GM06990 (cell line): ENCODE data around the gene POMP.
A peak's percentile ranks its signal among the peaks of the same experiment; 100 is the strongest.

Experiments
- DNase-seq: peaks from one replicate; pipeline ENCODE4 v3.0.0-alpha.2; 2011; ENCODE audit not compliant: insufficient read length; ENCODE audit errors: extremely low read depth
- H3K27me3 ChIP-seq: replicated peaks from 2 replicates; pipeline ENCODE4 v1.6.0; 2011; ENCODE audit warnings: low read length; ENCODE audit not compliant: control insufficient read depth, insufficient read depth
- H3K36me3 ChIP-seq: 2 replicates; pipeline ENCODE4 v1.5.1; 2011; ENCODE audit warnings: low read length; ENCODE audit not compliant: control insufficient read depth, insufficient read depth
- H3K4me3 ChIP-seq: replicated peaks from 2 replicates; pipeline ENCODE4 v1.5.1; 2011; ENCODE audit warnings: low read depth, mild to moderate bottlenecking, control low read depth, low read length
- TF ChIP-seq, protein P1 (sequence below): IDR thresholded peaks from 2 replicates; pipeline ENCODE4 v1.5.1; 2011; ENCODE audit warnings: low read length, control low read depth, mild to moderate bottlenecking, inconsistent platforms; ENCODE audit not compliant: insufficient read depth, poor library complexity, severe bottlenecking

POMP gene

DNA sequence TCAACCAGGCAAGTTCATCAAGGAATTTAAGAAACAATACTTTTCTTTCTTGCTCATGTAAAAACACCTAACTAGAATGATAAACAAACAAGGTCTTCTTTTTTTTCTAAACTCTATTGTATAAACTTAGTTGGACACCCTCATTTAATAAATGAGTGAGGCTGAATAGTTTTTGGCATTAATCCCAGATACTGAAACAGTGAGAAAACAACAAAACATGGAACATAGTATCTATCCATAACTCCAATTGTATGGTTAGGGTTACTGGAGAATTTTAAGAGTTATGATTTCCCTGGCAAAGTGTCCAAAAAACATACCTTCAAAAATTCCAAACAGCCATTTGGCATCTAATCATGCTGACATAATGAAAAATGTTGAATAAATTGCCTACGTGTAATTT, 5.8 kb upstream of the POMP start:
- TF ChIP-seq, protein P1, sequence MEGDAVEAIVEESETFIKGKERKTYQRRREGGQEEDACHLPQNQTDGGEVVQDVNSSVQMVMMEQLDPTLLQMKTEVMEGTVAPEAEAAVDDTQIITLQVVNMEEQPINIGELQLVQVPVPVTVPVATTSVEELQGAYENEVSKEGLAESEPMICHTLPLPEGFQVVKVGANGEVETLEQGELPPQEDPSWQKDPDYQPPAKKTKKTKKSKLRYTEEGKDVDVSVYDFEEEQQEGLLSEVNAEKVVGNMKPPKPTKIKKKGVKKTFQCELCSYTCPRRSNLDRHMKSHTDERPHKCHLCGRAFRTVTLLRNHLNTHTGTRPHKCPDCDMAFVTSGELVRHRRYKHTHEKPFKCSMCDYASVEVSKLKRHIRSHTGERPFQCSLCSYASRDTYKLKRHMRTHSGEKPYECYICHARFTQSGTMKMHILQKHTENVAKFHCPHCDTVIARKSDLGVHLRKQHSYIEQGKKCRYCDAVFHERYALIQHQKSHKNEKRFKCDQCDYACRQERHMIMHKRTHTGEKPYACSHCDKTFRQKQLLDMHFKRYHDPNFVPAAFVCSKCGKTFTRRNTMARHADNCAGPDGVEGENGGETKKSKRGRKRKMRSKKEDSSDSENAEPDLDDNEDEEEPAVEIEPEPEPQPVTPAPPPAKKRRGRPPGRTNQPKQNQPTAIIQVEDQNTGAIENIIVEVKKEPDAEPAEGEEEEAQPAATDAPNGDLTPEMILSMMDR, result no peak

DNA sequence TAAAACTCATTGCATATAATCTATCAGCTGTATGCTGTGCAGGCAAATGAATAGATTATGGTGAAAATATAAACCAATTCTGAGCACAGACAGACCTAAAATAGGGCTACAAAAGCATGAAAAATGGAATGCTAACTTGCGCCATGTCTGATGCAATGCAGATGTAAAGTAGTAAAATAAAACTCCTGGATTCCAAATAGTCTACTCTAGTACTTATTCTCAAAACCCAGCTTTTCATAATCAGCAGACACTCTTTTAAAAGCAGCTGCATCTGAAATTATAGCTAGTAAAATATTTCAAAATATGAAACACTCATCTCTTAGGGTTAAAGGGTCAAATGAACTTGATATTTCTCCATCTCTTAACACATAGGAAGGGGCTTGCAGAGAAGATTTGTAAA, 4.7 kb upstream of the POMP start:
- H3K36me3 ChIP-seq, result no peaks in the 10 kb centered on the region
- no peaks in the 10 kb centered on the region for H3K27me3 ChIP-seq
- no peak for DNase-seq
- no peak overlapping the region for H3K4me3 ChIP-seq
- TF ChIP-seq, protein P1, result no peak

More for the DNA sequence above, 5.8 kb upstream of the POMP start:
- H3K4me3 ChIP-seq, result no peak overlapping the region
- H3K36me3 ChIP-seq, result no peaks in the 10 kb centered on the region
- no peak for DNase-seq
- H3K27me3 ChIP-seq, result no peaks in the 10 kb centered on the region

DNA sequence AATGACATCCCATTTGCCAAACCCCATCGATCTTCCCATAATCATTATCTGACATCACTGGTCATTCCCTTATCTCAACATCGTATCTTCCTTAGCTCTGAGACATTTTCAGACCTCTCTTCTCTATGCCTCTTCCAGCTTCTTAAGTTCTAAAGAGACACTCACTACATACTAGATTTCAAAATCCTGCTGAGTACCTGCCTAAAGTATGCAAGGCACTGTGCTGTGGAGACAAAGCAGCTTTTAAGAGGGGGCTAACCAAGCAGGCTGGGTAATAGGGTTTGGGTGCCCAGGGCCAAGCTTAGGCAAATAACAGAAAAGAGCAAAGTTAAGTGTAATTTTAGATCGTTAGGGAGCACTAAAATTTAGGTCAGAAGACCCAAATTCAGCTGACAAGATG, 3.4 kb upstream of the POMP start:
- Histone ChIP-seq H3K27me3 (no peaks in the 10 kb centered on the region), H3K36me3 (peaks cover 1% of the 10 kb centered on the region), H3K4me3 (no peak overlapping the region)
- TF ChIP-seq, protein P1, result no peak
- no peak for DNase-seq

DNA sequence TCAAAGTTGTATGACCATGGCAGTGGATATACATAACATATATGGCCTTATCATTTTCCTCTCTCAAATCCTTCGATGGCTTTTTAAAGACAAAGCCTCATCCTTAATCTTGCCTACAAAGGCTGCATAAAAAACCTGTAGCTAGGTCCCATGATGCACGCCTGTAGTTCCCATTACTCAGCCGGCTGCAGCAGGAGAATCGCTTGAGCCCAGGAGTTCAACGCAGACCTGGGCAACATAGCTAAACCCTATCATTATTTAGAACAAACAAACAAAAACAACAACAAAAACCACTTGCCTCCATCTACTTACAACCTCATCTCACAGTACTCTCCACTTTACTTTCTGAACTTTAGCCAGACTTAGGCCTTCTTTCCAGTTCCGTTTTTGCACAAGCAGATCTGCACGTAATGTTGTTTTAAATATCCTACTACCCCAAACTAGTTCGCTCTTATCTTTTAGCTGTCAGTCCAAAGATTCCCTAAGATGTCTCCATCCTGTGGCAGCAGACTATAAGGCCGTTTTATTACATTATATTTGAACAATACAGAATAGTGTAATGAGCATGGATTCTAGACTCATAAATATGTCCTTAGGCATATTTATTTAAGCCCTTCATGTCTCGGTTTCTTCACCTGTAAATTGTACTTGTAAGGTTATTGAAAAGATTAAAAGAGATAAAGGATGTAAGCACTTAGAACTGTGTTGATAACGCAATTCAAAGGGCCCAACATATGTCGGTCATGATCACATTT, 969 bp upstream of the POMP start:
- Histone ChIP-seq H3K27me3 (no peaks in the 10 kb centered on the region), H3K36me3 (peaks cover 8% of the 10 kb centered on the region), H3K4me3 (peak overlapping the region; percentile 98)
- TF ChIP-seq, protein P1, result no peak
- peak; percentile 22 for DNase-seq

DNA sequence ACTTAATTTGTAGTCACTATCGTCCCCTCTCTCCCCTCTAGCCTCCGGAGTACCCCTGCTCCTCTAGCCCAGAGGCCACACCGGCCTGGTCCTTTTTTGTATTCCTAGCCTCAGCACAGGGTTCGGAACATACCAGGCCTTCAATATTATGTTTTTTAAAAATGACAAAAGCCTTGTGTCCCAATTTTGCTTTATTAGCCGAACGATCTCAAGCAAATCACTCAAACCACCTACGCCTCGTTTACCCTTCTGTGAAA, 463 bp upstream of the POMP start:
- Histone ChIP-seq H3K4me3 (peak overlapping the region; percentile 98), H3K36me3 (peaks cover 8% of the 10 kb centered on the region), H3K27me3 (no peaks in the 10 kb centered on the region)
- TF ChIP-seq, protein P1, result no peak
- no peak for DNase-seq

DNA sequence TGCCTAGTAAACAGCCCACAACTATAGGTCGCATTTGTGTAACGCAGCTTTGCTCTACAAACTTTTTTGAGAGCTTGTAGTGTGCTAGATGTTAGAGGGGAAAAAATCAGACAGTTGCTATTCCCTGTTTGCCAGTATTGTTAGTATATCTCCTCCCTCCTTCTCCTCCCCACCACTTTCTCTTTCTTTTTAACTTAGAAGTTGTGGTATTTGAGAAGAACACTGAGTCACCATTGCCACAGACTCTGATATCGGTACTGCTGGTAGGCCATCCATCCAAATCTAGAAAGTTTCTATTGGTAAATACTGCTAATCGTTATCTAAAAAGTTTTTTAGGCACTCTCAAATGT, 666 bp downstream of the POMP start:
- H3K36me3 ChIP-seq, result peaks cover 8% of the 10 kb centered on the region
- peak; percentile 29 for DNase-seq
- peak overlapping the region; percentile 98 for H3K4me3 ChIP-seq
- TF ChIP-seq, protein P1, result no peak
- no peaks in the 10 kb centered on the region for H3K27me3 ChIP-seq
